ENCODE measurements around the gene SRSF5. TPM values are rescaled to one million over a fixed set of nuclear protein-coding genes. Genes with fewer than 3 reads are reported as not detected.

The SRSF5 gene
- 94.9 and 180 TPM in 2 replicates for total RNA-seq

DNA sequence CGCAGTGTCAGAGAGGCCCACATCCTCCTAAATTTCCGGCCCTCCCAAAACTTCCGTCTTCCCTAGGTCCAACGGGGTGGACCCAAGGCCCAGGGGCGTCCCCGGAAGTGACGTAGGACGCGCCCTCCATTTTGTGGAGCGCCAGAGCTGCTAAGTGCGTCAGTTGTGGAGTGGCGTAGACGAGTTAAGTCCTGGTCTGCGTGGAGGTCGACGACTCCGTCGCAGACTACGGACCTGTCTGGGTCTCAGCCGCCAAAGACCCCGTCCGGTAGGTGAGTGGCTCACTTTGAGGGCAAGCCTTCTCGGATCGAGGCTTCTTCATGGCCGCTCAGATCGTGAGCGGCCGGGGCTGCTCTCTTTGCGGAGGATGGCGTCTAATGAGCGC is at the start of gene SRSF5:
Gene SRSF5 (plus strand): TSS at position 159 of the 385 bp plus-strand sequence. CDS start 1,015 bp downstream, outside the sequence.

GRCh38 chr14:69796797-69797500 is 30.0 kb downstream of the SRSF5 start, which contains the start of gene SLC10A1:
SLC10A1 (minus strand) TSS chr14:69797241; CDS start chr14:69797155, 86 bp downstream.

Other genes with a start within 250 kb of the SRSF5 start
- gene CCDC177, start 192.3 kb upstream of the SRSF5 start, total RNA-seq, result not detected in 2 replicates
- gene SUSD6, start 155.5 kb upstream of the SRSF5 start, total RNA-seq, result 14.7 and 23.7 TPM in 2 replicates
- gene SLC10A1, start 30.1 kb downstream of the SRSF5 start, total RNA-seq, result not detected in 2 replicates
- gene SMOC1, start 112.3 kb downstream of the SRSF5 start, total RNA-seq, result 1.7 TPM in 1 of 2 replicates, not detected in the other